Measurements from ENCODE around the gene PCNT. TPM values are rescaled to one million over a fixed set of nuclear protein-coding genes. Genes with fewer than 3 reads are reported as not detected.

The PCNT gene
- total and polyA plus RNA-seq, 10 of the 15 experiments (the other 5 are each of a cell fraction or from before 2014, with no cell fraction given): 2.9 to 39.6 (median 20.5) TPM

GRCh38 chr21:46438241-46438640 lies 114.3 kb downstream of the PCNT start (continued):
- TF ChIP-seq ZBTB40 (IDR thresholded peaks at IDR 0.05; ENCODE audit: borderline replicate concordance): no peak
- no peak for TF ChIP-seq SP1 (IDR thresholded peaks at IDR 0.05; ENCODE audit: low read depth, low read length)
- no peak for TF ChIP-seq ZZZ3 (IDR thresholded peaks at IDR 0.05; ENCODE audit: control insufficient read depth, insufficient read length, low read depth)
- TF ChIP-seq E2F8 (IDR thresholded peaks at IDR 0.05; ENCODE audit: low read depth, partially characterized antibody): no peak
- no peak for TF ChIP-seq IRF3 (IDR thresholded peaks at IDR 0.05)
